WTC11 (cell line): ENCODE results near the gene EFCAB8. TPM values are rescaled to one million over a fixed set of nuclear protein-coding genes. Genes with fewer than 3 reads are reported as not detected.

ENCODE experiments used
- ATAC-seq: fragments of 200-7000 bp; cut with Tn5 transposase; 2 replicates; pipeline ENCODE4 v1.10.0; 2021; ENCODE audit warnings: mild to moderate bottlenecking, moderate library complexity
- CTCF ChIA-PET: fragments of 300-600 bp; sonication (Branson Sonifier 250); formaldehyde crosslinking; loops from one replicate; lab custom pipeline; 2021; ENCODE audit warnings: antibody characterized with exemption; lab: Charles Lee
- POLR2A ChIA-PET: fragments of 350-600 bp; sonication (Branson Sonifier 250); formaldehyde crosslinking; loops from one replicate; lab custom pipeline; 2021; ENCODE audit warnings: antibody characterized with exemption; lab: Charles Lee
- DNase-seq: peaks from one replicate; pipeline ENCODE4 v3.0.0; 2021; ENCODE audit warnings: low spot score
- H3K27ac Mint-ChIP-seq: 2 replicates; pipeline ENCODE4 v1.8.0; 2021; ENCODE audit warnings: mixed read lengths
- H3K27me3 Mint-ChIP-seq: 2 replicates; pipeline ENCODE4 v1.8.0; 2021; ENCODE audit warnings: low read depth, mild to moderate bottlenecking, moderate library complexity, mixed read lengths
- H3K36me3 Mint-ChIP-seq: 2 replicates; pipeline ENCODE4 v1.8.0; 2021; ENCODE audit warnings: mixed read lengths
- H3K4me1 Mint-ChIP-seq: 2 replicates; pipeline ENCODE4 v1.8.0; 2022; ENCODE audit warnings: mixed read lengths
- H3K4me3 Mint-ChIP-seq: 2 replicates; pipeline ENCODE4 v1.8.0; 2021; ENCODE audit warnings: mild to moderate bottlenecking, moderate library complexity, mixed read lengths
- H3K9me3 Mint-ChIP-seq: 2 replicates; pipeline ENCODE4 v1.8.0; 2021; ENCODE audit warnings: mixed read lengths
- ARID4B ChIP-seq: sonication (generic); formaldehyde crosslinking; IDR thresholded peaks from 2 replicates; pipeline ENCODE4 v1.8.0; 2023; ENCODE audit warnings: missing genetic modification reagents, mild to moderate bottlenecking, borderline replicate concordance
- CREB1 ChIP-seq: sonication (generic); formaldehyde crosslinking; IDR thresholded peaks from 2 replicates; pipeline ENCODE4 v1.8.0; 2023; ENCODE audit warnings: mild to moderate bottlenecking, missing genetic modification reagents
- E2F1 ChIP-seq: sonication (generic); formaldehyde crosslinking; IDR thresholded peaks from 2 replicates; pipeline ENCODE4 v1.8.0; 2022; ENCODE audit warnings: mild to moderate bottlenecking, missing genetic modification reagents
- GABPB1 ChIP-seq: sonication (generic); formaldehyde crosslinking; IDR thresholded peaks from 2 replicates; pipeline ENCODE4 v1.8.1; 2023; ENCODE audit warnings: mild to moderate bottlenecking, missing genetic modification reagents
- JUN ChIP-seq: sonication (generic); formaldehyde crosslinking; IDR thresholded peaks from 2 replicates; pipeline ENCODE4 v1.8.0; 2023; ENCODE audit warnings: mild to moderate bottlenecking, missing genetic modification reagents
- NR1H2 ChIP-seq: sonication (generic); formaldehyde crosslinking; IDR thresholded peaks from 2 replicates; pipeline ENCODE4 v1.9.0; 2021; ENCODE audit warnings: mild to moderate bottlenecking, moderate library complexity, missing genetic modification reagents
- PRRX2 ChIP-seq: fragments of 250-450 bp; sonication (Bioruptor Pico); IDR thresholded peaks from 2 replicates; pipeline ENCODE4 v1.8.0; 2021; ENCODE audit warnings: mild to moderate bottlenecking
- SMAD3 ChIP-seq: sonication (generic); formaldehyde crosslinking; IDR thresholded peaks from 2 replicates; pipeline ENCODE4 v1.8.0; 2022; ENCODE audit warnings: missing genetic modification reagents, mild to moderate bottlenecking, borderline replicate concordance
- SOX15 ChIP-seq: fragments of 250-450 bp; sonication (Bioruptor Pico); IDR thresholded peaks from 2 replicates; pipeline ENCODE4 v1.9.0; 2021; ENCODE audit warnings: mild to moderate bottlenecking
- TEAD4 ChIP-seq: sonication (generic); formaldehyde crosslinking; IDR thresholded peaks from 2 replicates; pipeline ENCODE4 v1.8.0; 2022; ENCODE audit warnings: mild to moderate bottlenecking, missing genetic modification reagents
- ZNF121 ChIP-seq: sonication (generic); formaldehyde crosslinking; IDR thresholded peaks from 2 replicates; pipeline ENCODE4 v1.8.0; 2023; ENCODE audit warnings: missing genetic modification reagents
- ZNF263 ChIP-seq: sonication (generic); formaldehyde crosslinking; IDR thresholded peaks from 2 replicates; pipeline ENCODE4 v1.8.1; 2022; ENCODE audit warnings: low read depth, mild to moderate bottlenecking, moderate library complexity, missing genetic modification reagents
- ZNF512 ChIP-seq: sonication (generic); formaldehyde crosslinking; IDR thresholded peaks from 2 replicates; pipeline ENCODE4 v1.8.1; 2022; ENCODE audit warnings: missing genetic modification reagents, borderline replicate concordance
- ZNF671 ChIP-seq: fragments of 250-450 bp; sonication (Bioruptor Pico); IDR thresholded peaks from 2 replicates; pipeline ENCODE4 v1.8.0; 2021; ENCODE audit warnings: mild to moderate bottlenecking
- total RNA-seq: library from RNA; stranded (reverse); gene quantifications from 3 replicates; pipeline ENCODE4 v1.2.3, GENCODE V29; 2021
- TF ChIP-seq, protein P1 (sequence below): sonication (generic); formaldehyde crosslinking; IDR thresholded peaks from 2 replicates; pipeline ENCODE4 v1.8.0; 2023; ENCODE audit warnings: missing genetic modification reagents
- TF ChIP-seq, protein P2 (sequence below): sonication (generic); formaldehyde crosslinking; IDR thresholded peaks from 2 replicates; pipeline ENCODE4 v1.8.0; 2022; ENCODE audit warnings: mild to moderate bottlenecking, missing genetic modification reagents
- TF ChIP-seq, protein P3 (sequence below): sonication (generic); formaldehyde crosslinking; IDR thresholded peaks from 2 replicates; pipeline ENCODE4 v1.8.0; 2022; ENCODE audit warnings: missing genetic modification reagents

The EFCAB8 gene
- total RNA-seq, 1 experiment from 2014 or later, result 0.17 TPM

DNA sequence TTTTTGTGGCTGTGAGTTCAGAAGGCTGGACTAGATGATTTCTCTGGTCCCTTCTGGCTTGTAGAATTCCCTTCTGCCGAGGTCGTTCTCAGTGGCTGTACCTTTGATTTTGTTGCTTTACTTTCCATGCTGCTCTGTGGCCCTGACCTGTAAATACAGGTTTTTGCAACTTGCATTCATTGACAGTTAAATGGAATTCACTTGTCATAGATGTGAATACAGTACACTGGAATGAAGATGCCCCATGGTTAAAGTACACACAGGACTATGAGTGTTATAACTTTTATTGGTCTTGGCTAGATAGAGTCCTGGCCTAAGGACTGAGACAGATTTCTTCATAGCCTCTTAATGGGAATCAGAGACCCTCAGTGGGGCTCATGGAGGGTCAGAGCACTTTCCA, 12.9 kb upstream of the EFCAB8 start (continued):
- TF ChIP-seq, protein P1, sequence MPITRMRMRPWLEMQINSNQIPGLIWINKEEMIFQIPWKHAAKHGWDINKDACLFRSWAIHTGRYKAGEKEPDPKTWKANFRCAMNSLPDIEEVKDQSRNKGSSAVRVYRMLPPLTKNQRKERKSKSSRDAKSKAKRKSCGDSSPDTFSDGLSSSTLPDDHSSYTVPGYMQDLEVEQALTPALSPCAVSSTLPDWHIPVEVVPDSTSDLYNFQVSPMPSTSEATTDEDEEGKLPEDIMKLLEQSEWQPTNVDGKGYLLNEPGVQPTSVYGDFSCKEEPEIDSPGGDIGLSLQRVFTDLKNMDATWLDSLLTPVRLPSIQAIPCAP, result no peak
- TF ChIP-seq SMAD3 (CRISPR knock-in tag), result no peak

GRCh38 chr20:32846852-32847251, 11.9 kb upstream of the EFCAB8 start:
- CTCF ChIA-PET, result interaction anchor here (1.0 kb wide), 1 partner anchor 26 kb away, joined by 3 read pairs; no protein-coding TSS in a partner anchor

More at GRCh38 chr20:32846852-32847251, 11.9 kb upstream of the EFCAB8 start:
- POLR2A ChIA-PET, result no interaction called here
- Mint-ChIP-seq H3K27ac (peak overlapping the region; percentile 30; the same call in 1 of the 2 replicates), H3K4me3 (no peak overlapping the region), H3K36me3 (peaks cover 50% of the 10 kb centered on the region), H3K9me3 (no peaks in the 10 kb centered on the region), H3K4me1 (peaks cover 25% of the 10 kb centered on the region), H3K27me3 (no peaks in the 10 kb centered on the region)
- ATAC-seq (no peak), DNase-seq (no peak)
- no peak for TF ChIP-seq TEAD4
- TF ChIP-seq, protein P2, sequence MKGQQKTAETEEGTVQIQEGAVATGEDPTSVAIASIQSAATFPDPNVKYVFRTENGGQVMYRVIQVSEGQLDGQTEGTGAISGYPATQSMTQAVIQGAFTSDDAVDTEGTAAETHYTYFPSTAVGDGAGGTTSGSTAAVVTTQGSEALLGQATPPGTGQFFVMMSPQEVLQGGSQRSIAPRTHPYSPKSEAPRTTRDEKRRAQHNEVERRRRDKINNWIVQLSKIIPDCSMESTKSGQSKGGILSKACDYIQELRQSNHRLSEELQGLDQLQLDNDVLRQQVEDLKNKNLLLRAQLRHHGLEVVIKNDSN (CRISPR knock-in tag), result no peak
- no peak for TF ChIP-seq ZNF512 (CRISPR knock-in tag)
- TF ChIP-seq ZNF121 (CRISPR knock-in tag), result no peak
- TF ChIP-seq, protein P3, sequence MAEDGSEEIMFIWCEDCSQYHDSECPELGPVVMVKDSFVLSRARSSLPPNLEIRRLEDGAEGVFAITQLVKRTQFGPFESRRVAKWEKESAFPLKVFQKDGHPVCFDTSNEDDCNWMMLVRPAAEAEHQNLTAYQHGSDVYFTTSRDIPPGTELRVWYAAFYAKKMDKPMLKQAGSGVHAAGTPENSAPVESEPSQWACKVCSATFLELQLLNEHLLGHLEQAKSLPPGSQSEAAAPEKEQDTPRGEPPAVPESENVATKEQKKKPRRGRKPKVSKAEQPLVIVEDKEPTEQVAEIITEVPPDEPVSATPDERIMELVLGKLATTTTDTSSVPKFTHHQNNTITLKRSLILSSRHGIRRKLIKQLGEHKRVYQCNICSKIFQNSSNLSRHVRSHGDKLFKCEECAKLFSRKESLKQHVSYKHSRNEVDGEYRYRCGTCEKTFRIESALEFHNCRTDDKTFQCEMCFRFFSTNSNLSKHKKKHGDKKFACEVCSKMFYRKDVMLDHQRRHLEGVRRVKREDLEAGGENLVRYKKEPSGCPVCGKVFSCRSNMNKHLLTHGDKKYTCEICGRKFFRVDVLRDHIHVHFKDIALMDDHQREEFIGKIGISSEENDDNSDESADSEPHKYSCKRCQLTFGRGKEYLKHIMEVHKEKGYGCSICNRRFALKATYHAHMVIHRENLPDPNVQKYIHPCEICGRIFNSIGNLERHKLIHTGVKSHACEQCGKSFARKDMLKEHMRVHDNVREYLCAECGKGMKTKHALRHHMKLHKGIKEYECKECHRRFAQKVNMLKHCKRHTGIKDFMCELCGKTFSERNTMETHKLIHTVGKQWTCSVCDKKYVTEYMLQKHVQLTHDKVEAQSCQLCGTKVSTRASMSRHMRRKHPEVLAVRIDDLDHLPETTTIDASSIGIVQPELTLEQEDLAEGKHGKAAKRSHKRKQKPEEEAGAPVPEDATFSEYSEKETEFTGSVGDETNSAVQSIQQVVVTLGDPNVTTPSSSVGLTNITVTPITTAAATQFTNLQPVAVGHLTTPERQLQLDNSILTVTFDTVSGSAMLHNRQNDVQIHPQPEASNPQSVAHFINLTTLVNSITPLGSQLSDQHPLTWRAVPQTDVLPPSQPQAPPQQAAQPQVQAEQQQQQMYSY, result no peak
- TF ChIP-seq ZNF263 (CRISPR knock-in tag), result no peak
- TF ChIP-seq GABPB1 (CRISPR knock-in tag), result no peak
- no peak for TF ChIP-seq CREB1 (CRISPR knock-in tag)
- TF ChIP-seq SOX15 (CRISPR knock-in tag), result no peak
- no peak for TF ChIP-seq ARID4B
- no peak for TF ChIP-seq E2F1 (CRISPR knock-in tag)
- TF ChIP-seq JUN (CRISPR knock-in tag), result no peak
- TF ChIP-seq PRRX2 (CRISPR knock-in tag), result no peak
- TF ChIP-seq NR1H2 (CRISPR knock-in tag), result no peak
- no peak for TF ChIP-seq ZNF671 (CRISPR knock-in tag)
